Transverse colon (tissue), 4 donors: ENCODE results near the gene LRPAP1. TPM values are rescaled to one million over a fixed set of nuclear protein-coding genes. Genes with fewer than 3 reads are reported as not detected.

Experiments
- DNase-seq: peaks from one replicate; pipeline ENCODE4 v3.0.0-alpha.2; 2019
- H3K27ac ChIP-seq, 4 donors: fragments of 200-600 bp; sonication (generic); 2 replicates each; pipeline ENCODE4 v1.5.1; 2016 to 2018; ENCODE audit warnings: inconsistent platforms in 4 of 4
- H3K27me3 ChIP-seq: fragments of 200-600 bp; sonication (generic); 2 replicates; pipeline ENCODE4 v1.5.1; 2017; ENCODE audit warnings: inconsistent platforms
- H3K36me3 ChIP-seq, 4 donors: fragments of 200-600 bp; sonication (generic); 2 replicates each; pipeline ENCODE4 v1.5.1; 2017 to 2019; ENCODE audit warnings: inconsistent platforms in 4 of 4
- H3K4me1 ChIP-seq, 4 donors: fragments of 200-600 bp; sonication (generic); 2 replicates each; pipeline ENCODE4 v1.5.1; 2017 to 2020; ENCODE audit warnings: inconsistent platforms in 4 of 4
- H3K4me3 ChIP-seq, 4 donors: fragments of 200-600 bp; sonication (generic); 1 replicate in 1 of 4; 2 replicates in 3 of 4; pipeline versions ENCODE4 v1.5.1 to v1.6.1; 2017 to 2019; ENCODE audit warnings: inconsistent platforms in 4 of 4
- H3K9me3 ChIP-seq, 2 donors: fragments of 200-600 bp; sonication (generic); 2 replicates each; pipeline ENCODE4 v1.5.1; 2017 to 2019; ENCODE audit warnings: inconsistent platforms in 2 of 2
- EP300 ChIP-seq: sonication (generic); formaldehyde crosslinking; IDR thresholded peaks from one replicate; pipeline ENCODE4 v1.6.1; 2017; ENCODE audit warnings: antibody characterized with exemption, low read depth
- POLR2A ChIP-seq: fragments of 450-650 bp; IDR thresholded peaks from one replicate; pipeline ENCODE4 v1.6.1; 2016; ENCODE audit warnings: antibody characterized with exemption, mild to moderate bottlenecking, moderate library complexity
- POLR2AphosphoS5 ChIP-seq, 3 donors: sonication (generic); formaldehyde crosslinking; IDR thresholded peaks; one replicate each; pipeline ENCODE4 v1.6.1; 2016; ENCODE audit warnings: antibody characterized with exemption in 3 of 3
- WGBS, 2 donors: methylation state at CpG; one replicate each; pipeline ENCODE4 v1.1.5; 2018; ENCODE audit warnings: low coverage in 1 of 2; 5-methylcytosine and 5-hydroxymethylcytosine counted together
- in situ Hi-C, 4 donors: fragments of 200-750 bp; cut with MboI; loops; one replicate each; pipeline versions ENCODE4 v1.15.0 to v1.15.1; 2017; ENCODE audit warnings: low sequenced_read_pairs in 3 of 4, low pct_ligation_motif_present in 1 of 4, low pct_unique_long_range_greater_than_20kb in 1 of 4
- intact Hi-C: fragments of 100-400 bp; cut with DNase I; formaldehyde crosslinking; loops from one replicate; pipeline ENCODE4 v1.15.1; 2023; ENCODE audit warnings: low total_unique reads
- total RNA-seq, 4 donors: library from RNA; depleted of rRNA; stranded (reverse); fragments of >200 nt; gene quantifications; one replicate each; pipeline ENCODE4 v1.1.0, GENCODE V29; 2016
- TF ChIP-seq, protein P1 (sequence below), 5 experiments: fragments of 200-600 bp in 3 of 5; fragments of 450-650 bp in 2 of 5; sonication (generic) in 3 of 5; IDR thresholded peaks; 1 replicate in 2 of 5; 2 replicates in 3 of 5; pipeline ENCODE4 v1.5.1; 2016 to 2017; ENCODE audit warnings: antibody characterized with exemption in 5 of 5, inconsistent platforms in 3 of 5, mild to moderate bottlenecking in 2 of 5, moderate library complexity in 1 of 5

LRPAP1 gene
- total RNA-seq, 4 donors from 2014 or later: 98.6 to 140 (median 115) TPM

GRCh38 chr4:3475041-3475712 is 57.0 kb downstream of the LRPAP1 start:
- no peak for DNase-seq
- no peaks in the 10 kb centered on the region for H3K9me3 ChIP-seq
- peaks cover 35% of the 10 kb centered on the region for H3K27me3 ChIP-seq
- TF ChIP-seq, protein P1, sequence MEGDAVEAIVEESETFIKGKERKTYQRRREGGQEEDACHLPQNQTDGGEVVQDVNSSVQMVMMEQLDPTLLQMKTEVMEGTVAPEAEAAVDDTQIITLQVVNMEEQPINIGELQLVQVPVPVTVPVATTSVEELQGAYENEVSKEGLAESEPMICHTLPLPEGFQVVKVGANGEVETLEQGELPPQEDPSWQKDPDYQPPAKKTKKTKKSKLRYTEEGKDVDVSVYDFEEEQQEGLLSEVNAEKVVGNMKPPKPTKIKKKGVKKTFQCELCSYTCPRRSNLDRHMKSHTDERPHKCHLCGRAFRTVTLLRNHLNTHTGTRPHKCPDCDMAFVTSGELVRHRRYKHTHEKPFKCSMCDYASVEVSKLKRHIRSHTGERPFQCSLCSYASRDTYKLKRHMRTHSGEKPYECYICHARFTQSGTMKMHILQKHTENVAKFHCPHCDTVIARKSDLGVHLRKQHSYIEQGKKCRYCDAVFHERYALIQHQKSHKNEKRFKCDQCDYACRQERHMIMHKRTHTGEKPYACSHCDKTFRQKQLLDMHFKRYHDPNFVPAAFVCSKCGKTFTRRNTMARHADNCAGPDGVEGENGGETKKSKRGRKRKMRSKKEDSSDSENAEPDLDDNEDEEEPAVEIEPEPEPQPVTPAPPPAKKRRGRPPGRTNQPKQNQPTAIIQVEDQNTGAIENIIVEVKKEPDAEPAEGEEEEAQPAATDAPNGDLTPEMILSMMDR (IDR thresholded peaks at IDR 0.05): no peak
- TF ChIP-seq POLR2AphosphoS5 (IDR thresholded peaks at IDR 0.05) (no peak), POLR2A (no peak), EP300 (no peak)
- WGBS, 2 donors: 62 to 100% methylated on average over 1 to 15 of the region's 15 CpGs
- intact Hi-C loops (no loop called here), in situ Hi-C loops (no loop called here)
- no peaks in the 10 kb centered on the region for H3K36me3 ChIP-seq
- H3K4me1 ChIP-seq: peaks cover 0 to under 1% (median 0%) of the 10 kb centered on the region in 4 donors
- no peak overlapping the region for H3K27ac ChIP-seq
- H3K4me3 ChIP-seq: no peak overlapping the region

- no peaks in the 10 kb centered on the region for H3K36me3 ChIP-seq
- no peak for DNase-seq
- H3K27ac ChIP-seq: no peak overlapping the region
- intact Hi-C loops: no loop called here
- no peak for TF ChIP-seq POLR2AphosphoS5 (IDR thresholded peaks at IDR 0.05)
- TF ChIP-seq, protein P1 (IDR thresholded peaks at IDR 0.05): no peak
- no peak for TF ChIP-seq EP300
- no peak for TF ChIP-seq POLR2A
- H3K27me3 ChIP-seq: peaks cover 40% of the 10 kb centered on the region
- no peaks in the 10 kb centered on the region for H3K4me1 ChIP-seq
- no peak overlapping the region for H3K4me3 ChIP-seq
- in situ Hi-C loops: no loop called here
- H3K9me3 ChIP-seq: no peaks in the 10 kb centered on the region
- WGBS, 2 donors: 65 to 79% methylated on average over 3 to 13 of the region's 13 CpGs
Measured at GRCh38 chr4:3473996-3474765, 58.0 kb downstream of the LRPAP1 start.

GRCh38 chr4:3473181-3473950 is 58.9 kb downstream of the LRPAP1 start:
- Histone ChIP-seq H3K4me3 (no peak overlapping the region), H3K9me3 (no peaks in the 10 kb centered on the region), H3K4me1 (no peaks in the 10 kb centered on the region), H3K36me3 (no peaks in the 10 kb centered on the region), H3K27ac (no peak overlapping the region), H3K27me3 (peaks cover 40% of the 10 kb centered on the region)
- 87% methylated on average over 37 of the region's 41 CpGs; no CpG with 5 or more reads in 1 of the 2 donors for WGBS, 2 donors
- TF ChIP-seq, protein P1 (IDR thresholded peaks at IDR 0.05): no peak
- TF ChIP-seq POLR2AphosphoS5 (IDR thresholded peaks at IDR 0.05) (no peak), EP300 (no peak), POLR2A (no peak)
- intact Hi-C loops: no loop called here
- DNase-seq: no peak
- in situ Hi-C loops: no loop called here
